ENCODE measurements around the gene TRDN. TPM values are rescaled to one million over a fixed set of nuclear protein-coding genes. Genes with fewer than 3 reads are reported as not detected.
"Not testable (repeated sequence)": the region's sequence is repeated elsewhere in the genome, so short reads cannot be mapped to it uniquely, and the experiment has no call there.

TRDN gene
- total RNA-seq, 2 experiments from 2014 or later: not detected

DNA sequence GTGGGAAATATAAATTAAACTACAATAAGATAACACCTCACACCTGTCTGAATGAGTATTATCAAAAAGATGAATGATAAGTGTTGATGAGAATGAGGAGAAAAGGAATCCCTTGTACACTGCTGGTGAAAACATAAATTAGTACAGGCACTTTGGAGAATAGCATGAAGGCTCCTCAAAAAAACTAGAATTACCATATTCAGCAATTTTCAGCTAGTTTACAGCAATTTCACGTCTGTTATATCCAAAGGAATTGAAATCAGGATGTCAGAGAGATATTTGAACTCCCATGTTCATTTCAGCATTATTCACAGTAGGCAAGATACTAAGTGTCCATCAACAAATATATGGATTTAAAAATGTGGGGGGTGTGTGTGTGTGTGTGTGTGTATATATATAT, 348.1 kb downstream of the TRDN start:
- POLR2A ChIA-PET: no interaction called here
- H3K36me3 Mint-ChIP-seq (ENCODE audit: low read depth): no peaks in the 10 kb centered on the region
- H3K9me3 Mint-ChIP-seq (ENCODE audit: insufficient read depth): no peaks in the 10 kb centered on the region

DNA sequence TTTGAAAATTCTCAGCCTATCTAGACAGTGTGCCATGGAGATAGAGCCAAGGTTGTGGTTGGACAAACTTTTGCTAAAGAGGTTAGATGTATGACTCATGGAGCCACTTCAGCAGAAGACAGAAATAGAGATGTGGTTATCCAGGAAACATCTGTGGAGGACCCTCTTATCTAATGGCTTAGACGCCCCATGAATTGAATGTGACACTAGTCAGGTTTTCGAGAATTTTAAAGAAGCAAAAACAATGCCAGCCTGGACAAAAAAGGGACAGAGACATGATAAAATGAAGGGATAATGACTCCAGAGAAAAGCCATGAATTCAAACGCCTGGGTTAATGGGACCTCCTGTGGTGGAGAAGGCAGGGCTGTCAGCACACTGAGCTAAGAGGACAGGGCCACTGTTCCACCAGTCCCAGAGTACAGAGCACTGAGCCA, 360.2 kb downstream of the TRDN start:
- H3K4me1 Mint-ChIP-seq (ENCODE audit: low read depth): no peaks in the 10 kb centered on the region
- POLR2A ChIA-PET: no interaction called here
- H3K4me3 Mint-ChIP-seq: no peak overlapping the region
- H3K27me3 Mint-ChIP-seq (ENCODE audit: low read depth): no peaks in the 10 kb centered on the region
- H3K36me3 Mint-ChIP-seq (ENCODE audit: low read depth): no peaks in the 10 kb centered on the region
- no peak for DNase-seq
- H3K27ac Mint-ChIP-seq: no peak overlapping the region
- CTCF ChIA-PET: no interaction called here
- H3K9me3 Mint-ChIP-seq (ENCODE audit: insufficient read depth): no peaks in the 10 kb centered on the region
- ATAC-seq: no peak

More for the DNA sequence above, 348.1 kb downstream of the TRDN start:
- Mint-ChIP-seq H3K27me3 (ENCODE audit: low read depth) (no peaks in the 10 kb centered on the region), H3K27ac (no peak overlapping the region), H3K4me1 (ENCODE audit: low read depth) (no peaks in the 10 kb centered on the region), H3K4me3 (no peak overlapping the region)
- CTCF ChIA-PET: no interaction called here
- no peak for DNase-seq
- ATAC-seq: no peak

DNA sequence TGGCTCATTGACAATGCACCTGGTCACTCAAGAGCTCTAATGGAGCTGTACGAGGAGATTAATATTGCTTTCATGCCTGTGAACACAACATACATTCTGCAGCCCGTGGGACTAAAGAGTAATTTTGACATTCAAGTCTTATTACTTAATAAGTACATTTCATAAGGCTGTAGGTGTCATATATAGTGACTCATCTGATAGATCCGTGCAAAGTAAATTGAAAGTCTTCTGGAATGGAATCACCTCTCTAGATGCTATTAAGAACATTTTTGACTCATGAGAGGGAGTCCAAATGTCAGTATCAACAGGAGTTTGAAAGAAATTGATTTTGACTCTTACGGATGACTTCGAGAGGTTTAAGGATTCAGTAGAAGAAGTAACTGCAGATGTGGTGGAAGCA, 372.8 kb downstream of the TRDN start:
- ATAC-seq: no peak
- no peak overlapping the region for H3K4me3 Mint-ChIP-seq
- no peak for DNase-seq
- ChIA-PET POLR2A (no interaction called here), CTCF (no interaction called here)
- H3K27me3 Mint-ChIP-seq (ENCODE audit: low read depth): no peaks in the 10 kb centered on the region
- H3K9me3 Mint-ChIP-seq (ENCODE audit: insufficient read depth): no peaks in the 10 kb centered on the region
- no peaks in the 10 kb centered on the region for H3K4me1 Mint-ChIP-seq (ENCODE audit: low read depth)
- H3K36me3 Mint-ChIP-seq (ENCODE audit: low read depth): no peaks in the 10 kb centered on the region
- H3K27ac Mint-ChIP-seq: no peak overlapping the region

DNA sequence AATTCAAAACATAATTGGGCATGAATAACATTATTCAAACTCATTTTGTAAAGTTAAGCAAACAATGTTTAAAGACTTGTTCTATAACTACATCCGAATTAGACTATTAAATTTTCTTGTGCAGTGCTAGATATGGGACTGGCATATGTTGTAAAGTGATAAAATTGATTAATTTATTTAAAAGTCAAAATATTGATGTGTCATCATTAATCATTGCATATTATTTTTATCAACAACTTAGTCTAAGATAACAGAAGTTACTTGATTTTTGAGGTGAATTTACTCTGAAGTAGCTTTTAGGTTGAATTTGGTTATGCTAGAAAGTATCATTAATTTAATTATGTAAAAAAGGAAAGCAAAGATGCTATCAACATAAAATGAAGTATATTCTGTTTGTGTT, 396.1 kb downstream of the TRDN start:
- ChIA-PET POLR2A (no interaction called here), CTCF (no interaction called here)
- Mint-ChIP-seq H3K36me3 (ENCODE audit: low read depth) (no peaks in the 10 kb centered on the region), H3K9me3 (ENCODE audit: insufficient read depth) (peaks cover 4% of the 10 kb centered on the region), H3K27me3 (ENCODE audit: low read depth) (no peaks in the 10 kb centered on the region), H3K4me3 (no peak overlapping the region), H3K27ac (no peak overlapping the region), H3K4me1 (ENCODE audit: low read depth) (no peaks in the 10 kb centered on the region)
- no peak for DNase-seq
- ATAC-seq: no peak

DNA sequence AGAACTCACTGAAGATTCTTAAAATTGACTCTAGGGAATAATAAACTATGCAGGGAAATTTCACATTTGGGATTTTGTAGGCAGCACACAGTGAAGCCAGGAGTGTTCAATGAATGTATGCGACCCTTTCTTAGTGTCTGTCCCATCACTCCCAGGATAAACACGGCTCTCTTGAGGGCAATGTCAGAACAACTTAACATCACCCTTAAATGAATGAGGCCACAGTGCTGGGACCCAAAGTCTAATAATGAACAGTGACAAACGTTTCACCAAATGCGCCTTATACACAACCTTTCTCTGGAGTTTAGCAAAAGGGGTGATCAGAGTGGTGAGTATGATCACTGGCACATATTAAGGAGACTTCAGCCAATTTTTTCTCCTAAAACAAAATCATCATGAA, 403.4 kb downstream of the TRDN start:
- no peaks in the 10 kb centered on the region for H3K27me3 Mint-ChIP-seq (ENCODE audit: low read depth)
- H3K9me3 Mint-ChIP-seq (ENCODE audit: insufficient read depth): no peaks in the 10 kb centered on the region
- ChIA-PET CTCF (no interaction called here), POLR2A (no interaction called here)
- DNase-seq (no peak), ATAC-seq (no peak)
- H3K27ac Mint-ChIP-seq: no peak overlapping the region
- no peaks in the 10 kb centered on the region for H3K36me3 Mint-ChIP-seq (ENCODE audit: low read depth)
- no peak overlapping the region for H3K4me3 Mint-ChIP-seq
- no peaks in the 10 kb centered on the region for H3K4me1 Mint-ChIP-seq (ENCODE audit: low read depth)

DNA sequence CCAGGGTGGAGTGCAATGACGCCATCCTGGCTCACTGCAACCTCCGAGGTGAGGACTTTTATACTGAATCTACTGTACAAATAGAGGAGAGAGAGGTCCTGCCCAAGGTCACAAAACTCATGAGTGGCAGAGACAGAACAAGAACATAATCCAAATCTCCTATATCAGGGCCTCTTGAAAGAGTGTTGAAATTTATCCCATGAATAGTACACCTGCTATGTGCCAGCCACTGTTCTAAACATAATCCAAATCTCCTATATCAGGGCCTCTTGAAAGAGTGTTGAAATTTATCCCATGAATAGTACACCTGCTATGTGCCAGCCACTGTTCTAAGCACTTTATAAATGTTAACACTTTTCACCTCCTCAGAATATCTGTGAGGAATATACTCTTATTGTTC, 409.0 kb downstream of the TRDN start:
- H3K4me3 Mint-ChIP-seq; H3K36me3 Mint-ChIP-seq (ENCODE audit: low read depth); H3K27me3 Mint-ChIP-seq (ENCODE audit: low read depth); ATAC-seq; POLR2A ChIA-PET; DNase-seq; H3K27ac Mint-ChIP-seq; CTCF ChIA-PET; H3K4me1 Mint-ChIP-seq (ENCODE audit: low read depth); H3K9me3 Mint-ChIP-seq (ENCODE audit: insufficient read depth): not testable (repeated sequence)

DNA sequence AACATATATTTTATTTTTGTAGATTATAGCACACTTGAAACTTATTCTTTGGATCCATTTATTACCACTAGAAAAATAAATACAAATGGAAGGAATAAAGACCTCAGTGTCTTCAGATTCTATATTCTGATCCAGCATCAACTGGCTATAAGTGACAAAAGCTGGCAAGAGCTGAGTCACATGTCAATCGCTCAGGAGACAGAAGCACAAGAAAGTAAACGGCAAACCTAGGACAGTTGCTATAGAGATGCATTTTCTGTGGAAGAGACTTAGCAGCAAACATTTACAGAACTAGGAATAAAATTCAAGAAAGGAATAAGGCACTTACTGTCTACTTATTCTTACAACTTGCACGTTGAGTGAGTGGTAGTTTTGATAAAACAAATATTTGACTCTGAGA, 410.4 kb downstream of the TRDN start:
- ChIA-PET CTCF (no interaction called here), POLR2A (no interaction called here)
- no peaks in the 10 kb centered on the region for H3K9me3 Mint-ChIP-seq (ENCODE audit: insufficient read depth)
- H3K36me3 Mint-ChIP-seq (ENCODE audit: low read depth): no peaks in the 10 kb centered on the region
- H3K27me3 Mint-ChIP-seq (ENCODE audit: low read depth): no peaks in the 10 kb centered on the region
- H3K27ac Mint-ChIP-seq: no peak overlapping the region
- no peak for ATAC-seq
- no peaks in the 10 kb centered on the region for H3K4me1 Mint-ChIP-seq (ENCODE audit: low read depth)
- no peak for DNase-seq
- H3K4me3 Mint-ChIP-seq: no peak overlapping the region

DNA sequence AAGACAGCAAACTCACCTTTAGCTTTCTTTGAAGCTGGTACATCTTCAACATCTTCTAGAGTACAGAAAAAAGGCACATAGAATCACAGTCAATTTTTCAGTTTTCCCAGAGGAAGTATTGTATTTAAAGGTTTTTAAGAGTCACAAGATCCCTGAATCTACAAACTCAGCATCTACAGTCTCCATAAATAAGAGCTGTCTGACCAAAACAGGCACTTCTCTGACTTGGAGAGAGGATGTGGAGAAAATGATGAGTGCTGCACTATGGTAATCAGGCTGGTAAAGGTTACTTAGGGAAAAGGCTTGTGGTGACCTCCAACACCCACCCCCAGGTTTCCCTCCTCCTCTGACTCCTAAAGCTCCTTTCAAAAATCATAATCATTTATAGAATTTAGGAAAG, 412.7 kb downstream of the TRDN start:
- Mint-ChIP-seq H3K4me1 (ENCODE audit: low read depth) (no peaks in the 10 kb centered on the region), H3K4me3 (no peak overlapping the region), H3K36me3 (ENCODE audit: low read depth) (no peaks in the 10 kb centered on the region), H3K9me3 (ENCODE audit: insufficient read depth) (no peaks in the 10 kb centered on the region), H3K27ac (no peak overlapping the region), H3K27me3 (ENCODE audit: low read depth) (no peaks in the 10 kb centered on the region)
- ChIA-PET CTCF (no interaction called here), POLR2A (no interaction called here)
- no peak for ATAC-seq
- no peak for DNase-seq

DNA sequence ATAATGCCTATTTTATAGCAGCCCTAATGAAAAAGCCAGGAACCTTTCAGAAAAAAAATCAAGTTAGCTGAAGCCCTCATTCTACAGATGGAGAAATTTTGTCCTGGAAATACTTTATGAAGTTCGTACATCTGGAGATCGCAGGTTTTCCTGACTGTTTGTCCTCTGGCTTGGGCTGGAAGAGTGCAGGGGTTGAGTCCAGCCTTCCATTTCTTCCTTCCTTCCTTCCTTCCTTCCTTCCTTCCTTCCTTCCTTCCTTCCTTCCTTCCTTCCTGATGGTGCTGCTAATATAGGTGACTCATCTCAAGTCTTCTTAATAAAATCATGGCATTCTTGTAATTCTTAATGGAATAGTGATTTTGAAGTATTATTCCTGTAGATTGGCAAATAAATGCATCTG, 413.3 kb downstream of the TRDN start:
- CTCF ChIA-PET: no interaction called here
- no peaks in the 10 kb centered on the region for H3K9me3 Mint-ChIP-seq (ENCODE audit: insufficient read depth)

DNA sequence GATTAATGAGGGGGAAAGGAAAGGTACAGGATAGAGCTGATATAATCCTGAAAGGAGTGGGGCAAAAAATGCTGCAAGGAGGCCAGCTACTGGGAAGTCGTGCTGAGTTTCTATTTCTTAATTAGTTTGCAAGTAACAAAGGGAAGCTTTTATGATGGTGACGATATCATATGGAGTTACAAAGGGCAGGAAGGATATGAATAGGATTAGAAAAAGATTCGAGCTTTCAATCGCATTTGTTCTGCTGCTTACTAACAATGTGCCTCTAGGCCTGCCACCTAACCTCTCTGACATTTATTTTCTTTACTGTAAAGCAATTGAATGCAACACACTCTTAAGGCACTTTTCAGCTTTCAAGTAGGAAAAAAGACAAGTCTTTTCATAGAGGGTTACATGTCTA, 421.5 kb downstream of the TRDN start:
- H3K36me3 Mint-ChIP-seq (ENCODE audit: low read depth): no peaks in the 10 kb centered on the region
- no peaks in the 10 kb centered on the region for H3K4me1 Mint-ChIP-seq (ENCODE audit: low read depth)
- CTCF ChIA-PET: no interaction called here

More for the DNA sequence above, 413.3 kb downstream of the TRDN start:
- POLR2A ChIA-PET: no interaction called here
- no peaks in the 10 kb centered on the region for H3K4me1 Mint-ChIP-seq (ENCODE audit: low read depth)
- DNase-seq (no peak), ATAC-seq (no peak)
- no peaks in the 10 kb centered on the region for H3K36me3 Mint-ChIP-seq (ENCODE audit: low read depth)
- H3K27me3 Mint-ChIP-seq (ENCODE audit: low read depth): no peaks in the 10 kb centered on the region
- H3K27ac Mint-ChIP-seq: no peak overlapping the region
- no peak overlapping the region for H3K4me3 Mint-ChIP-seq

DNA sequence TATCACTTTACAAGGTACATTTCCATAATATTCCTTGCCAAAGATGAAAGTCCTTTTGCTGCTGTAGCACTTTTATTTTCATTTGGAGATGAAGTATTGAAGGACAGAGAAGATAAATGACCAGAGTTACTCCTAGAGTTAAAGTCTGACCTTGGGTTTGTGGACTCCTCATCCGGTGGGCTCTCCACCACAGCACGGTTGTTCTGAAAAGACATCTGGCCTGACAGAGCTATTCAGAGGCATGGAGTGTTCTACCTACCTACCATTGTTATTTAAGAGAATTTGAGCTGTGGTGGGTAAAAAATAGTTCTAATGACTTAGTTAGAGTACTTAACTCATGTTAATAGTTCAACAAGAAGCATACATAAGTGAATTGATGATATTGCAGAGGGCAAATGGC, 422.3 kb downstream of the TRDN start:
- no peak for DNase-seq
- H3K9me3 Mint-ChIP-seq (ENCODE audit: insufficient read depth): no peaks in the 10 kb centered on the region
- H3K36me3 Mint-ChIP-seq (ENCODE audit: low read depth): no peaks in the 10 kb centered on the region
- no peaks in the 10 kb centered on the region for H3K4me1 Mint-ChIP-seq (ENCODE audit: low read depth)
- ChIA-PET CTCF (no interaction called here), POLR2A (no interaction called here)
- no peak for ATAC-seq
- H3K27me3 Mint-ChIP-seq (ENCODE audit: low read depth): no peaks in the 10 kb centered on the region
- H3K4me3 Mint-ChIP-seq: no peak overlapping the region
- no peak overlapping the region for H3K27ac Mint-ChIP-seq

More for the DNA sequence above, 421.5 kb downstream of the TRDN start:
- no peaks in the 10 kb centered on the region for H3K27me3 Mint-ChIP-seq (ENCODE audit: low read depth)
- no peak overlapping the region for H3K27ac Mint-ChIP-seq
- H3K4me3 Mint-ChIP-seq: no peak overlapping the region
- POLR2A ChIA-PET: no interaction called here
- ATAC-seq (no peak), DNase-seq (no peak)
- no peaks in the 10 kb centered on the region for H3K9me3 Mint-ChIP-seq (ENCODE audit: insufficient read depth)

DNA sequence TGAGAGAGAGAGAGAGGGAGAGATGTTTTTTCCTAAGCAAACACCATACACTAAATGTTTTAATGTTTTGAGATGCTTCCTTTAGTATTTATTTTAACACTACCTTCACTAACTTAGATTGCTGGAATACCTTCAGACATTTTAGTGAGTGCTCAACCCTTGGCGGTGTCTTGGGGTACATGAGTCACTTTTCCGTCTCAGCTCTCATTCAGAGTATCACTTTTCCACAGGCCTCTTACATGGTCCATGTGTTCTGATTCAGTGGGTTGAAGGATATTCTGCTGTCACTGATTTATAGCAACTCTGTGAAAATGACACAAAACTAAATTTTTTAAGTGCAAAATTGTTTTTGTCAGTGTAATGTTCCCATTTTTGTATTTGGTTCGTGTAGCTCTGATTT, 422.8 kb downstream of the TRDN start:
- no peak for DNase-seq
- Mint-ChIP-seq H3K4me3 (no peak overlapping the region), H3K36me3 (ENCODE audit: low read depth) (no peaks in the 10 kb centered on the region), H3K9me3 (ENCODE audit: insufficient read depth) (no peaks in the 10 kb centered on the region), H3K27ac (no peak overlapping the region), H3K4me1 (ENCODE audit: low read depth) (no peaks in the 10 kb centered on the region), H3K27me3 (ENCODE audit: low read depth) (no peaks in the 10 kb centered on the region)
- ATAC-seq: no peak
- ChIA-PET POLR2A (no interaction called here), CTCF (no interaction called here)

DNA sequence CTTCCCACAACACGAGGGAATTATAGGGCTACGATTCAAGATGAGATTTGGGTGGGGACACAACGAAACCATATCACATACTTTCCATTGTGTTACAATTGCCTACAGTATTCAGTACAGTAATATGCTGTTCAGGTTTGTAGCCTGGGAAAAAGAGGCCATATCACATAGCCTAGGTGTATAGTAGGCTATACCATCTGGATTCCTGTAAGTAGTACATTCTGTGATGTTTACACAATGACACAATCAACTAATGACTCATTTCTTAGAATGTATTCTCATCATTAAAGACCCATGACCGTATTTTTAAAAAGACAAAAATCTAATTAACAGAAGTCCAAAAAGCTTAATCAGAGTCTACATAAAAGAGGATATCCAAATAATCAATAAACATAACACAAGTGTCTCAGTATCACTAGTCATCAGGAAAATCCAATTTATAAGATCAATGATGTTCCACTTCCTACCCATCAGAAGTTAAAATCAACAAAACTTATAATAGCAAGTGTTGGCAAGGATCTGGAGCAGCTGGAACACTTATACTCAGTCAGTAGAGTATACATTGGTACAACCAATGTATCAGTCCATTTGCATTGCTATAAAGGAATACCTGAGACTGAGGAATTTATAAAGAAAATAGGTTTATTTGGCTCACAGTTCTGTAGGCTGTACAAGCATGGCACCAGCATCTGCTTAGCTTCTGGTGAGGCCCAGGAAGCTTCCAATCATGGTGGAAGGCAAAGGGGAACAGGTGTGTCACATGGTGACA, 424.8 kb downstream of the TRDN start:
- DNase-seq (no peak), ATAC-seq (no peak)
- POLR2A ChIA-PET: no interaction called here
- Mint-ChIP-seq H3K4me3 (no peak overlapping the region), H3K4me1 (ENCODE audit: low read depth) (no peaks in the 10 kb centered on the region), H3K36me3 (ENCODE audit: low read depth) (no peaks in the 10 kb centered on the region), H3K27me3 (ENCODE audit: low read depth) (no peaks in the 10 kb centered on the region), H3K27ac (no peak overlapping the region), H3K9me3 (ENCODE audit: insufficient read depth) (no peaks in the 10 kb centered on the region)
- CTCF ChIA-PET: no interaction called here

All from activated CD8-positive, alpha-beta T cell treated with anti-CD3 and anti-CD28 coated beads, Interleukin-2, amount 10 ng/mL, durations not matched to agents 7 days and 5 days (primary cell).